K562 (cell line): ENCODE data around the gene KCNS1. TPM values are rescaled to one million over a fixed set of nuclear protein-coding genes. Genes with fewer than 3 reads are reported as not detected.

Experiments
- ATAC-seq: fragments of 200-7000 bp; cut with Tn5 transposase; 3 replicates; pipeline ENCODE4 v1.9.1; 2020; ENCODE audit warnings: moderate library complexity
- BruUV-seq: library from RNA; stranded (reverse); fragments of 400-500 nt; replicated peaks from 2 replicates; lab custom pipeline; 2021; lab: Mats Ljungman, UMichigan
- CTCF ChIA-PET: fragments of 300-600 bp; formaldehyde crosslinking; extraction: SDS; loops from one replicate; lab custom pipeline; 2021; ENCODE audit warnings: low intra/inter-chr PET ratio; lab: Yijun Ruan, JAX
- POLR2A ChIA-PET: fragments of 300-600, 350-650 bp; sonication (Branson Sonifier 250); formaldehyde crosslinking; extraction: SDS; loops from one replicate; lab custom pipeline; 2021; ENCODE audit warnings: antibody characterized with exemption, inconsistent platforms; lab: Yijun Ruan, JAX
- DNase-seq, 4 experiments: peaks; one replicate each; pipeline versions ENCODE4 v3.0.0 to v3.0.0-alpha.2; 2011 to 2018; ENCODE audit warnings: low spot score in 3 of 4, mixed read lengths in 3 of 4; ENCODE audit errors: extremely low read depth in 1 of 4
- FAIRE-seq: peaks from 2 replicates; lab custom pipeline; 2011; peaks lifted over from hg19 to GRCh38; lab: Jason Lieb, UNC
- H2AFZ ChIP-seq: 2 replicates; pipeline ENCODE4 v1.6.0; 2011; ENCODE audit warnings: low read depth, low read length, control low read depth, inconsistent platforms
- H3K27ac ChIP-seq: fragments of 200-600 bp; 3 replicates; pipeline ENCODE4 v1.8.0; 2011; ENCODE audit warnings: low read depth, mild to moderate bottlenecking, control low read depth, inconsistent platforms, low read length, moderate library complexity, mixed read lengths; ENCODE audit errors: extremely low read depth
- H3K27me3 ChIP-seq, 2 experiments: fragments of 300-600 bp in 1 of 2; 2 replicates in 1 of 2; 3 replicates in 1 of 2; pipeline versions ENCODE4 v1.6.0 to v1.8.0; 2011; ENCODE audit warnings: inconsistent platforms in 2 of 2, low read length in 2 of 2, mild to moderate bottlenecking in 1 of 2, mixed read lengths in 1 of 2, moderate library complexity in 1 of 2; ENCODE audit not compliant: control insufficient read depth in 2 of 2, insufficient read depth in 2 of 2
- H3K36me3 ChIP-seq: fragments of 300-600 bp; 3 replicates; pipeline ENCODE4 v1.8.0; 2011; ENCODE audit warnings: mild to moderate bottlenecking, low read length, inconsistent platforms; ENCODE audit not compliant: control insufficient read depth, insufficient read depth
- H3K4me1 ChIP-seq, 2 experiments: fragments of 200-600 bp in 1 of 2; replicated peaks in 1 of 2; 2 replicates in 1 of 2; 3 replicates in 1 of 2; pipeline versions ENCODE4 v1.5.1 to v1.8.0; 2011; ENCODE audit warnings: inconsistent platforms in 2 of 2, low read length in 2 of 2, mild to moderate bottlenecking in 1 of 2, mixed read lengths in 1 of 2, moderate library complexity in 1 of 2; ENCODE audit not compliant: control insufficient read depth in 2 of 2, insufficient read depth in 2 of 2
- H3K4me2 ChIP-seq: 2 replicates; pipeline ENCODE4 v1.6.1; 2011; ENCODE audit warnings: low read length, control low read depth, inconsistent platforms, mixed read lengths; ENCODE audit not compliant: insufficient read depth
- H3K4me3 ChIP-seq: fragments of 200-600 bp; sonication (generic), shearing (Covaris generic); 2 replicates; pipeline ENCODE4 v1.5.1; 2016; ENCODE audit warnings: control low read depth, inconsistent platforms
- H3K79me2 ChIP-seq: fragments of 200-600 bp; 3 replicates; pipeline ENCODE4 v1.8.0; 2011; ENCODE audit warnings: low read length, inconsistent platforms; ENCODE audit not compliant: control insufficient read depth, insufficient read depth
- H3K9ac ChIP-seq, 2 experiments: 2 replicates each; pipeline versions ENCODE4 v1.6.0 to v1.6.1; 2011; ENCODE audit warnings: low read depth in 2 of 2, low read length in 2 of 2, control low read depth in 1 of 2, inconsistent platforms in 1 of 2, mild to moderate bottlenecking in 1 of 2, mixed read lengths in 1 of 2; ENCODE audit not compliant: insufficient read depth in 1 of 2
- H3K9me1 ChIP-seq: one replicate; pipeline ENCODE4 v1.6.0; 2011; ENCODE audit warnings: inconsistent platforms, mild to moderate bottlenecking, low read length, moderate library complexity; ENCODE audit not compliant: control insufficient read depth, insufficient read depth
- H3K9me3 ChIP-seq: replicated peaks from 2 replicates; pipeline ENCODE4 v1.5.1; 2011; ENCODE audit warnings: low read depth, low read length, inconsistent platforms; ENCODE audit not compliant: control insufficient read depth, insufficient read depth
- H4K20me1 ChIP-seq: replicated peaks from 2 replicates; pipeline ENCODE4 v1.6.1; 2011; ENCODE audit warnings: low read length, inconsistent platforms, mixed read lengths; ENCODE audit not compliant: control insufficient read depth, insufficient read depth
- FIP1L1 ChIP-seq: fragments of 200-400 bp; formaldehyde crosslinking; IDR thresholded peaks from 2 replicates; pipeline ENCODE4 v1.6.1; 2018; ENCODE audit warnings: mild to moderate bottlenecking, low read depth, low read length; ENCODE audit not compliant: poor library complexity, severe bottlenecking
- GATAD2A ChIP-seq: fragments of 450-650 bp; IDR thresholded peaks from 2 replicates; pipeline ENCODE4 v1.6.1; 2017
- MYC ChIP-seq, 2 experiments: fragments of 250-450 bp in 1 of 2; sonication (Bioruptor Pico) in 1 of 2; IDR thresholded peaks; 2 replicates each; pipeline versions ENCODE4 v1.5.1 to v1.6.1; 2012 to 2021; ENCODE audit warnings: low read depth in 2 of 2, borderline replicate concordance in 1 of 2, improper control_type of control experiment in 1 of 2, low read length in 1 of 2, mild to moderate bottlenecking in 1 of 2, moderate library complexity in 1 of 2
- NFXL1 ChIP-seq: fragments of 450-650 bp; formaldehyde crosslinking; IDR thresholded peaks from 2 replicates; pipeline ENCODE4 v1.4.0; 2021; ENCODE audit warnings: mild to moderate bottlenecking
- NONO ChIP-seq, 2 experiments: fragments of 200-400 bp in 1 of 2; fragments of 450-650 bp in 1 of 2; formaldehyde crosslinking in 1 of 2; IDR thresholded peaks; 2 replicates each; pipeline ENCODE4 v1.6.1; 2017; ENCODE audit warnings: low read depth in 2 of 2, mild to moderate bottlenecking in 2 of 2, moderate library complexity in 2 of 2, low read length in 1 of 2
- RCOR1 ChIP-seq, 2 experiments: IDR thresholded peaks; 2 replicates each; pipeline ENCODE4 v1.6.1; 2012; ENCODE audit warnings: low read depth in 2 of 2, low read length in 2 of 2, borderline replicate concordance in 1 of 2, improper control_type of control experiment in 1 of 2
- SMAD3 ChIP-seq: fragments of 450-650 bp; formaldehyde crosslinking; conservative IDR thresholded peaks from 2 replicates; pipeline ENCODE4 v1.4.0; 2020; ENCODE audit warnings: mild to moderate bottlenecking
- YY1 ChIP-seq, 3 experiments: IDR thresholded peaks; 2 replicates each; pipeline ENCODE4 v1.6.1; 2011; ENCODE audit warnings: low read length in 2 of 3, mild to moderate bottlenecking in 2 of 3, moderate library complexity in 2 of 3, borderline replicate concordance in 1 of 3, control low read depth in 1 of 3, low read depth in 1 of 3; ENCODE audit not compliant: insufficient read depth in 3 of 3, insufficient replicate concordance in 2 of 3, control insufficient read depth in 1 of 3, insufficient read length in 1 of 3; ENCODE audit errors: extremely low read depth in 1 of 3
- ZNF318 ChIP-seq, 2 experiments: fragments of 450-650 bp; IDR thresholded peaks; 2 replicates each; pipeline ENCODE4 v1.6.1; 2016; ENCODE audit warnings: mild to moderate bottlenecking in 2 of 2, borderline replicate concordance in 1 of 2, low read depth in 1 of 2, moderate library complexity in 1 of 2
- WGBS: fragments of 100-300 bp; shearing (Covaris generic); methylation state at CpG from one replicate; pipeline ENCODE4 v1.1.6; 2016; ENCODE audit warnings: low coverage, mixed read lengths; ENCODE audit not compliant: insufficient coverage; ENCODE audit errors: missing lambda C conversion rate; 5-methylcytosine and 5-hydroxymethylcytosine counted together
- in situ Hi-C: fragments of 300-500 bp; cut with MboI; formaldehyde crosslinking; loops from 4 replicates; pipeline ENCODE4 v1.15.0; 2018; ENCODE audit warnings: inconsistent platforms, mixed read lengths
- intact Hi-C: fragments of 100-400 bp; cut with micrococcal nuclease; formaldehyde crosslinking; loops from 2 replicates; pipeline ENCODE4 v1.14.2; 2022
- polyA plus RNA-seq, 8 experiments: library from polyadenylated mRNA; depleted of rRNA in 4 of 8; stranded (reverse) in 5 of 8; unstranded in 3 of 8; fragments of >200 nt; fragmentation: Nextera tagmentation in 2 of 8; fragmentation: Illumina TruSeq in 1 of 8; extraction: Ambion mirVana in 2 of 8; extraction: Trizol in 1 of 8; gene quantifications; 2 replicates each; pipeline versions ENCODE4 v1.2.1 to v1.2.3, GENCODE V29; 2011 to 2014; ENCODE audit warnings: inconsistent platforms in 1 of 8, missing spikeins in 1 of 8
- total RNA-seq, 7 experiments: library from RNA; depleted of rRNA in 6 of 7; stranded (reverse); fragments of >200 nt in 6 of 7; fragmentation: Illumina TruSeq in 2 of 7; extraction: Trizol in 2 of 7; gene quantifications; 2 replicates each; pipeline versions ENCODE4 v1.2.1 to v1.2.3, GENCODE V29; 2011 to 2021; ENCODE audit warnings: low replicate concordance in 1 of 7

KCNS1 gene
- total and polyA plus RNA-seq, 9 of the 15 experiments (the other 6 are each of a cell fraction or from before 2014, with no cell fraction given): not detected

- Histone ChIP-seq H3K9me1 (no peaks in the 10 kb centered on the region), H3K4me3 (no peak overlapping the region), H3K9me3 (no peaks in the 10 kb centered on the region), H3K79me2 (no peaks in the 10 kb centered on the region), H3K27ac (no peak overlapping the region), H3K4me1 (peaks cover 0 to 3% of the 10 kb centered on the region in 2 experiments; a peak in 1 of 5 replicates), H4K20me1 (no peaks in the 10 kb centered on the region), H3K4me2 (no peak overlapping the region), H3K36me3 (no peaks in the 10 kb centered on the region), H3K27me3 (peaks cover 8 to 46% of the 10 kb centered on the region in 2 experiments; a peak in 4 of 5 replicates), H2AFZ (no peak overlapping the region), H3K9ac (no peak overlapping the region)
- ChIA-PET CTCF (no interaction called here), POLR2A (no interaction called here)
- intact Hi-C loops: loop anchor here (5.0 kb wide), 2 partner anchors 72 to 102 kb away; no protein-coding TSS in a partner anchor
- in situ Hi-C loops: no loop called here
- no peak for DNase-seq
- FAIRE-seq: no peak
- no TSS peak for BruUV-seq
- 0% methylated on average over 3 of the region's 3 CpGs for whole genome bisulfite sequencing
- no peak for ATAC-seq
- no peak for TF ChIP-seq SMAD3 (CRISPR knock-in tag)
- TF ChIP-seq YY1 (IDR thresholded peaks at IDR 0.05; ENCODE audit: borderline replicate concordance in 1 of 3, control insufficient read depth in 1 of 3, extremely low read depth in 1 of 3, insufficient read depth in 3 of 3, insufficient read length in 1 of 3, insufficient replicate concordance in 2 of 3, low read depth in 1 of 3, low read length in 2 of 3): no peak
- TF ChIP-seq RCOR1 (IDR thresholded peaks at IDR 0.05; ENCODE audit: borderline replicate concordance in 1 of 2, low read depth in 2 of 2, low read length in 2 of 2): 0 out of 4 replicates have a peak, but pooled peaks of 1 of the 2 experiments have one; percentile 20
- no peak for TF ChIP-seq ZNF318 (IDR thresholded peaks at IDR 0.05; ENCODE audit: borderline replicate concordance in 1 of 2, low read depth in 1 of 2)
- TF ChIP-seq NFXL1: no peak
- no peak for TF ChIP-seq NONO (IDR thresholded peaks at IDR 0.05; ENCODE audit: low read depth in 2 of 2, low read length in 1 of 2)
- no peak for TF ChIP-seq GATAD2A
- no peak for TF ChIP-seq MYC (IDR thresholded peaks at IDR 0.05; ENCODE audit: low read depth, low read length)
- TF ChIP-seq MYC (CRISPR knock-in tag; IDR thresholded peaks at IDR 0.05; ENCODE audit: borderline replicate concordance, low read depth): no peak
- TF ChIP-seq FIP1L1: no peak
Measured at GRCh38 chr20:45113865-45114264, 12.9 kb upstream of the KCNS1 start.
